ENCODE measurements around the gene RPN2. TPM values are rescaled to one million over a fixed set of nuclear protein-coding genes. Genes with fewer than 3 reads are reported as not detected.

The RPN2 gene
- total and polyA plus RNA-seq, 10 donors = 45.7 to 161 (median 129) TPM

DNA sequence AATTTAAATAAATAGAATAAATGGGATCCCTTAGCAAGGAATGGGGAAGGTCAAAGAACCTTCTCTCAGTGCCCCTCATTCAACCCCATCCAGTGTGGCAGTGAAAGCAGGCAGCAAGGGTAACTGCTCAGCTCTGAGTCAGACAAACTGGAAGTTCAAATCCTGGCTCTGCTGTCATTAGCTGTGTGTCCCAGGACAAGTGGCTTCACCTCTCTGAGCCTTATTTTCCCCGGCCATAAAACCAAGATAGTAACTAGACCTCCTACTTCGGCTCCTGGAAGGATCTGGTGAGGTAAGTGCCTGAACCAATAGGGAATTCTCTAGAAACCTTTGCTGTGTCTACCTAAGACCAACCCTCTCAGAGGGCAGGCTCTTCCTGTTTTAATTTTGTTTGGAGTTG, 78.4 kb downstream of the RPN2 start:
- TF ChIP-seq, protein P1, sequence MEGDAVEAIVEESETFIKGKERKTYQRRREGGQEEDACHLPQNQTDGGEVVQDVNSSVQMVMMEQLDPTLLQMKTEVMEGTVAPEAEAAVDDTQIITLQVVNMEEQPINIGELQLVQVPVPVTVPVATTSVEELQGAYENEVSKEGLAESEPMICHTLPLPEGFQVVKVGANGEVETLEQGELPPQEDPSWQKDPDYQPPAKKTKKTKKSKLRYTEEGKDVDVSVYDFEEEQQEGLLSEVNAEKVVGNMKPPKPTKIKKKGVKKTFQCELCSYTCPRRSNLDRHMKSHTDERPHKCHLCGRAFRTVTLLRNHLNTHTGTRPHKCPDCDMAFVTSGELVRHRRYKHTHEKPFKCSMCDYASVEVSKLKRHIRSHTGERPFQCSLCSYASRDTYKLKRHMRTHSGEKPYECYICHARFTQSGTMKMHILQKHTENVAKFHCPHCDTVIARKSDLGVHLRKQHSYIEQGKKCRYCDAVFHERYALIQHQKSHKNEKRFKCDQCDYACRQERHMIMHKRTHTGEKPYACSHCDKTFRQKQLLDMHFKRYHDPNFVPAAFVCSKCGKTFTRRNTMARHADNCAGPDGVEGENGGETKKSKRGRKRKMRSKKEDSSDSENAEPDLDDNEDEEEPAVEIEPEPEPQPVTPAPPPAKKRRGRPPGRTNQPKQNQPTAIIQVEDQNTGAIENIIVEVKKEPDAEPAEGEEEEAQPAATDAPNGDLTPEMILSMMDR (IDR thresholded peaks at IDR 0.05 in 8 of 11, conservative IDR thresholded peaks at IDR 0.05 in 3 of 11) = no peak
- TF ChIP-seq POLR2A (IDR thresholded peaks at IDR 0.05) = no peak
- TF ChIP-seq POLR2AphosphoS5 (IDR thresholded peaks at IDR 0.05) = no peak
- H3K9me3 ChIP-seq = peaks cover 0 to 11% (median 0%) of the 10 kb centered on the region in 8 donors
- no peak for DNase-seq

DNA sequence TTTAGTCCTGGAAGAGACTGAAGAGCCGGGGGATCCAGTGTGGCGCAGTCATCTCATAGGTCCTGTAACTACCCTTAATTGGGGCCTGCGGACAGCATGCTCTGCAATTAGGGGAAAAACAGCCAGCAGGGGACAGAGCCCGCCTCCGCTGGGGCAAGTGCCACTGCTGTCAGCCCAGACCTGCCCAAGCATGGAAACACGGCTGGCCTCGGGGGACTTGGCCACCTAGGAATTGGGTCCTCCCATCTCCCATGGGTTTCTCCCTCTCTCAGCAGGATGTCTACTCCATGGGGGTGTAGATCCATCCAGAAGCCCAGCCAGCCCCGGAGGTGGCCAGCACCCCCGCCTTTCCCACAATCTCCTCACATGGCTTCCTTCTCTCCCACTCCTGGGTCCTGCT, 78.9 kb downstream of the RPN2 start:
- 75 to 91% (median 80%) methylated on average over 7 to 9 of the region's 9 CpGs for WGBS, 5 donors
- TF ChIP-seq, protein P1 (IDR thresholded peaks at IDR 0.05 in 8 of 11, conservative IDR thresholded peaks at IDR 0.05 in 3 of 11) = no peak
- TF ChIP-seq POLR2A (IDR thresholded peaks at IDR 0.05) (no peak), POLR2AphosphoS5 (IDR thresholded peaks at IDR 0.05) (no peak)
- Histone ChIP-seq H3K4me1 (peaks cover 0 to 4% (median 0%) of the 10 kb centered on the region in 6 donors), H3K9me3 (peaks cover 0 to 11% (median 0%) of the 10 kb centered on the region in 8 donors), H3K4me3 (no peak overlapping the region), H3K36me3 (no peaks in the 10 kb centered on the region), H3K27ac (no peak overlapping the region), H3K27me3 (replicated peaks in 1 of 7) (peaks cover 0 to 43% (median 0%) of the 10 kb centered on the region in 7 donors)
- intact Hi-C loops (cut with DNase I; ENCODE audit: low total_unique reads) = no loop called here
- no peak for DNase-seq

More for the DNA sequence above, 78.4 kb downstream of the RPN2 start:
- H3K36me3 ChIP-seq = no peaks in the 10 kb centered on the region
- H3K4me1 ChIP-seq = peaks cover 0 to 4% (median 0%) of the 10 kb centered on the region in 6 donors
- H3K27me3 ChIP-seq (replicated peaks in 1 of 7) = peaks cover 0 to 39% (median 0%) of the 10 kb centered on the region in 7 donors
- H3K4me3 ChIP-seq = no peak overlapping the region
- WGBS, 5 donors = 70 to 95% (median 76%) methylated on average over 2 of the region's 2 CpGs
- H3K27ac ChIP-seq = no peak overlapping the region
- intact Hi-C loops (cut with DNase I; ENCODE audit: low total_unique reads) = no loop called here

DNA sequence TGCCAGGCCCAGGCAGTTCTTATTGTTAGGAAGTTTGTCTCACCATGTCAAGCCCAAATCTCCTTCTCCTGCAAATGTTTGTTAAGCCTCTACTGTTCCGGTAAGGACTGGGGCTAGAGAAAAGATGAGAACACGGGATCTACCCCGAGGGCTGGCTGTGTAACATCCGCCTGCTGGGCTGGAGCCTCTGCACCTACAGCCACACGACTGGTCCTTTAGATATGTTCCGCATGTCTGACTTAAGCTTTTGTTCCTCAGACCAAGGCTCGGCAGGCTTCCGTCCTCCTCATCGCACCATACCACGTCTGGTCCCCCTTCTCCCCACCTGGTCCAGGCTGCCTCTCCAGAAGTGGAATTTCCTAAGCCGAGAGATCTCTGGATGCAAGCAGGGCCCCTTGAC, 79.9 kb downstream of the RPN2 start:
- TF ChIP-seq, protein P1 (IDR thresholded peaks at IDR 0.05 in 8 of 11, conservative IDR thresholded peaks at IDR 0.05 in 3 of 11) = no peak
- TF ChIP-seq POLR2A (IDR thresholded peaks at IDR 0.05) (no peak), POLR2AphosphoS5 (IDR thresholded peaks at IDR 0.05) (no peak)
- Histone ChIP-seq H3K4me3 (no peak overlapping the region), H3K27ac (no peak overlapping the region), H3K4me1 (peaks cover 0 to 4% (median 0%) of the 10 kb centered on the region in 6 donors), H3K36me3 (no peaks in the 10 kb centered on the region), H3K27me3 (replicated peaks in 1 of 7) (peaks cover 0 to 43% (median 0%) of the 10 kb centered on the region in 7 donors), H3K9me3 (peaks cover 0 to 9% (median 0%) of the 10 kb centered on the region in 8 donors)
- 86 to 94% (median 90%) methylated on average over 11 of the region's 11 CpGs for WGBS, 5 donors
- intact Hi-C loops (cut with DNase I; ENCODE audit: low total_unique reads) = no loop called here
- DNase-seq = no peak

DNA sequence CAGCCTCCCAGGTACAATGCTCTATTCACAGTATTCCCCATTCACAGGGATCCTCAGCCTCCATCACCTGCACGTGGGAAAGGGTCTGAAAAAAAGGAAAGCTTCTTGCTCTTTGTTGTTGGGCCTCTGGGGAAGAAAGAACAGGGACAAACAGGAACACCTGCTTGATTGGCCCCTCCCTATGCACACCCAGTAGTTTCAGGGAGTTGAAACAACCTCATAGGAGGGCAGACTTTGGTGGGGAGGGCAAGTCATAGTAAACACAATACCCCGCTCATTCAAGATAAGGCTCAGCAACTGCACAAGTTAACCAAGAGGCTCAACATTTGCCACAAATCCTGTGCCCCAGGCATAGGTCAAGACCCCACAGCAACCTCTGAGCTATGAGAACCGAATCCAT, 80.7 kb downstream of the RPN2 start:
- peaks cover 0 to 43% (median 0%) of the 10 kb centered on the region in 7 donors for H3K27me3 ChIP-seq (replicated peaks in 1 of 7)
- DNase-seq = no peak
- WGBS, 5 donors = 64 to 80% (median 74%) methylated on average over 3 of the region's 3 CpGs
- H3K4me3 ChIP-seq = no peak overlapping the region
- H3K4me1 ChIP-seq = peaks cover 0 to 8% (median 2%) of the 10 kb centered on the region in 6 donors
- peaks cover 0 to under 1% (median 0%) of the 10 kb centered on the region in 8 donors for H3K9me3 ChIP-seq
- intact Hi-C loops (cut with DNase I; ENCODE audit: low total_unique reads) = no loop called here
- TF ChIP-seq POLR2A (IDR thresholded peaks at IDR 0.05) = no peak
- TF ChIP-seq, protein P1 (IDR thresholded peaks at IDR 0.05 in 8 of 11, conservative IDR thresholded peaks at IDR 0.05 in 3 of 11) = no peak
- H3K36me3 ChIP-seq = no peaks in the 10 kb centered on the region
- H3K27ac ChIP-seq = no peak overlapping the region
